HG03520 (cell line): Measurements from ENCODE around the gene POMP.

Experiments
- ATAC-seq: cut with Tn5 transposase; IDR thresholded peaks from one replicate; pipeline ENCODE4 v1.9.1; 2021; ENCODE audit warnings: mild to moderate bottlenecking, moderate library complexity; ENCODE audit not compliant: unreplicated experiment

Gene POMP, protein sequence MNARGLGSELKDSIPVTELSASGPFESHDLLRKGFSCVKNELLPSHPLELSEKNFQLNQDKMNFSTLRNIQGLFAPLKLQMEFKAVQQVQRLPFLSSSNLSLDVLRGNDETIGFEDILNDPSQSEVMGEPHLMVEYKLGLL

DNA sequence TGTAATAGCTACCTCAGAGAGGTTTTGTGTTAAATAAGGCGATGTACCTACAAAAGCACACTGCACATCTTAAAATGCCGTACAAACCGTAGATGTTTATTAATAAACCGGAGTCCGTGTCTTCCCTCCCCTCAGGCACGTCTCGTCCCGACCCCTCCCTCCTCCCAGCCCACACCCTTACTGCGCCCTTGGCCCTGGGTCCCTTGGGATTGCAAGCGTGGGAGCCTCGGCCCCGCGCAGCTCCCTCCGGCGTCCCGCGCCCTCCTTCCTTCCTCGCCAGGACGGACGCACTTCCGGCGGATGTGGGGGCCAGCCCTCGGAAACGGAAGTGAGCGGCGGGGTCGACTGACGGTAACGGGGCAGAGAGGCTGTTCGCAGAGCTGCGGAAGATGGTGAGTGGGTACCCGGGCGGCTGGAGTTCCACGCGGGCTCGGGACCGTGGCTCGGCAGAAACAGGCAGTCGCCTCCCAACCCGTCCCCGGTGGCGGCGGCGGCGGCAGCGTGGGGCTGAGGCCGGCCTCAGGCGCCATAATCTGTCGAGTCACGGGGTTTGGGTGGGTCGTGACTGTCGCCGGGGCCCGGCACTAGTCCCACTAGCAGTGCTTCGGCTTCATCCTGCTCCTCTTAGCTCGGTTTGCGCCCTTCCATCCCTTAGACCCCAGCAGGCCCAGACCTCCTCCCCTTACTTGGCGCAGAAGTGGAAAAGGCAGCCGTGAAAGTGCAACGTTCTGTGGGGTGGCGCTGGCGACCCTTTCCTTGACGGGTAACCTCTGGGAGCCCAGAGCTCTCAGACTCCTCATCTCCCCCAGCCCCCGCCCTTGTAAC is at the start of gene POMP:
TSS of gene POMP (plus strand) at position 335 of the 825 bp plus-strand sequence. CDS start at position 390, 55 bp downstream.
- ATAC-seq, result peak; percentile 79

GRCh38 chr13:28609381-28609780 is 49.5 kb upstream of the POMP start:
- no peak for ATAC-seq

- no peak for ATAC-seq
Observed at GRCh38 chr13:28609926-28610325, 49.0 kb upstream of the POMP start.

- ATAC-seq, result no peak
Observed at GRCh38 chr13:28610996-28611395, 47.9 kb upstream of the POMP start.

DNA sequence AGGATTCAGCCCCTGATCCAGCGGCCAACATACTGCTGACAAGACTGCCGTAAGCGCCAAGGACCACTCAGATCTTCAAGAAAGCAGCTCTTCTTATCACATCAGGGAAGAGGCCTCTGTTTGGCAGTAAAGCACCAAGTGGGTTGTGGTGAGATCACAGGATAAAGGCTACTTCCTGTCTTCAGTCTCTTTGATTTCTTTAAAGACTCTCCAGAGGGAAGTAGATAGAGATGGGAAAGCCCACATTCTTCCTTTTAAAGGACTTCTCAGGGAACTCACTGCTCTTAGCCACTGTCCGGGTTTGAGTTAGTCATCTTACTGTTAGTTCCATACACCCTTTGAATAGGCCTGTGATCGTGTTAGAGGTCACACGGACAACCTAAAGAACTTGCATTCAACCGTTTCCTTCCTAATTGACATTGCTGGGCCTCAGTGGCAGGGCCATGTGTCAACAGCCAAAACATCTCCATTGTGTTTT is 47.2 kb upstream of the POMP start:
- no peak for ATAC-seq

DNA sequence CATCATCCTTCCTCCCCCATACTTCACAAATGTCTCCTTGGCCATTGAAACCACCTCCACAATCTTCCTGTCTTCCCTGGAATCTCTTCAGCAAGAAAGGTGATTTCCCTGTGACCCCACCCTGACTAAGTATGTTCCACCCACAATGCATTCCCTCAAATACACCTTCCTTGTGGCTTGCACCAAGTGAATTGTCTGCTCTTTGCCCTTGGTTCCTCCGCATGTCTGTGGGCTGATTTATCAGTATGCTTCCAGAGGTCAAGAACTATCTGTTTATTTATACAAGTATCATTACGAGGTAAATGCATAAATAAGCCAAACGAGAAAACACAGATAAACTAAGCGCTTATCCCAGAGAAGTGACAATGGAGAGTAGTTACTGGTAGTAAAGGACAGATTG is 45.4 kb upstream of the POMP start:
- ATAC-seq, result no peak

DNA sequence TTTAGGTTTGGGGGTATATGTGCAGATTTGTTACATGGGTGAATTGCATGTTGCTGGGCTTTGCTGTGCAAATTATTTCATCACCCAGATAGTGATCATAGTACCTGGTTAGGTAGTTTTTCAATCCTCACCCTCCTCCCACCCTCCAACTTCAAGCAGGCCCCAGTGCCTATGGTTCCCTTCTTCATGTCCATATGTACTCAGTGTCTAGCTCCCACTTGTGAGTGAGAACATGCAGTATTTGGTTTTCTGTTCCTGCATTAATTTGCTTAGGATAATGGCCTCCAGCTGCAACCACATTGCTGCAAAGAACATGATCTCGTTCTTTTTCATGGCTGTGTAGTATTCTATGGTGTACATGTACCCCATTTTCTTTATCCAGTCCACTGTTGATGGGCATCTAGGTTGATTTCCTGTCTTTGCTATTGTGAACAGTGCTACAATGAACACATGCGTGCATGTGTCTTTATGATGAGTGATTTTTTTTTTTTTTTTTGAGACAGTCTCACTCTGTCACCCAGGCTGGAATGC is 42.9 kb upstream of the POMP start:
- ATAC-seq, result no peak

DNA sequence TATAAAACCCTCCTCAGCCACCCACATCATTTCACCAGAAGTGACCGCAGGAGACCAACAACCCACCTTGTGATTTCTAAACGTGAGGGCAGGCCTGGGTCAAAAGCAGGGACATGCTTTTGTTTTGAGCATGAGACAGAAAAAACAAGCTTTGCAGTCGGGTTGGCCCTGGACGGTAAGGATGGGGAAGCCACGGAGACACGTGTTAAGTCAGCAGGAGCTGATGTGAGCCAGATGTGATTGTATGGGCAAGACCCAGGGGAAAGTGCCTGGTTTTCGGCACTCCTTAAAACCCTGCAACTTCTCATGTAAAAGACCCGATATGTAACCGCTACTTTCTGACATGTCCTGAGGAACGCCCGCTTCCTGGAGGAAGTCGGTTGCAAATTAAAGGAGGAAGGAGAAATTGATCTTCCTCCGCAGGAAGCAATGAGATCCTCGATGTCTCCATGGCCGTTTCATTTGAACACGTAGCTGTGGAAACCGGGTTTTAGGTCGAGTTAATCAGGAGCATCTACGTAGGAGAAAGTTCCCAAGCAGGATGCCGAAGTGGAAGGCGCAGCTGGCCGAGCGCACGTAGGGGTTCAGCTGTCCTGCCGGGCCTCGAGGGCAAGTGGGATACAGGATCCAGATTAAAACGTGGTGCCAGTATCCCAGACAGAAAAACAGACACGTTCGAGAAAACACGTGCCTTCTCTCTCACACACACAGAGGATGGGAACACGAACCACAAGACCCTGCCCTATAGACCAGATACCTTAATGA is 40.5 kb upstream of the POMP start:
- no peak for ATAC-seq

- ATAC-seq, result no peak
Observed at GRCh38 chr13:28620011-28620830, 38.7 kb upstream of the POMP start.

GRCh38 chr13:28621449-28621848 is 37.5 kb upstream of the POMP start:
- ATAC-seq, result no peak

- ATAC-seq, result no peak
Observed at GRCh38 chr13:28622286-28622685, 36.6 kb upstream of the POMP start.

- no peak for ATAC-seq
Observed at GRCh38 chr13:28623782-28624706, 34.9 kb upstream of the POMP start.

DNA sequence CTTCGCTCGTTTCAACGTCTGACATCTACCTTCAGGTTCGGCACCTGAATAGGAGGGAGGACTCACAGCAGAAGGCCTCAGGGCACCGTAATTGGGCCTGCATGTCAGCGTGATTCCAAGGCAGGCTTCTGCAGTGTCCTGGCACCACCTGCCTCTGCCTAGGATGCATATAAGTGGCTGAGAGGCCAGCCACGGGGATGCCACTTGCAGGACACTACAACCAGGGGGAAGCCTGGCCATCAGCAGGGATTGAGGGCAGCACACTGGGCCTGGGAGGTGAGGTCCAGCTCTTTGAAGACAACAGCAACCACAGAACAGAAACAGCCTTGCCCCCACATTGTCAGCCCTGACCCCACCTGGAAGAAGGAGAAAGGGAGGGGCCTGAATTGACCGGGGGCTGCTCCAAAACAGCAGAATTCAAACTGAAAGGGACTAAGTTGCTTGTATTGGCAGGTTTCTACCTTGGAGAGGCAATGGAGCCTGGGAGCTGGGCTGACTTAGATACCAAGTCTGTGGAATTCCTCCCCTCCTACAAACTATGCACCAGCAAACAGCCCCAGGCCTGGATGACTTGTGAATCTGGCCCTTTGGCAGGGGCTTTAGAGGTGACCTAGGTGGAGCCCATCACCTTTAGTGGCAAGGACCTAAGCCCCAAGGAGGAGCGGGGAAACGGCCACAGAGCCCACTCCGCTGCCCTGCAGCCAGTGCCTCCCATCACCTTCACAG is 34.1 kb upstream of the POMP start:
- ATAC-seq, result no peak

DNA sequence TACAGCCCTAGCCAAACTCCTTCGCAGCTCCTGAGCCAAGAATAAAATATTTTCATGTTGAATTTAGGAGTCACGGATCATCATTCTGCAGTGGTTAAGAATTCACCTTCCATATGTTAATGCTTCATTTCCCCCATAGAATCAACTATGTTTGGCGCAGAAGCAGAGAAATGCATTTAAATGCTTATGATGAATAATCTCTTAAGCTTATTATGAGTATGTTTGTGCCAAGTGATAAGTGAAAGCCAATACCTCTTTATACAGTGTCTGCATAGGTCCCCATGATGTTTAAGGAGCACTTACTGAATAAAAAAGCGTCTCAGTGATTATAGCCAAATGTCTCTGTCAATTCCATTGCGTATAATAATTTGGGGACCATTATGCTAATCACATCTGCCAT is 32.7 kb upstream of the POMP start:
- ATAC-seq, result no peak

- ATAC-seq, result no peak
Observed at GRCh38 chr13:28628241-28628640, 30.7 kb upstream of the POMP start.

DNA sequence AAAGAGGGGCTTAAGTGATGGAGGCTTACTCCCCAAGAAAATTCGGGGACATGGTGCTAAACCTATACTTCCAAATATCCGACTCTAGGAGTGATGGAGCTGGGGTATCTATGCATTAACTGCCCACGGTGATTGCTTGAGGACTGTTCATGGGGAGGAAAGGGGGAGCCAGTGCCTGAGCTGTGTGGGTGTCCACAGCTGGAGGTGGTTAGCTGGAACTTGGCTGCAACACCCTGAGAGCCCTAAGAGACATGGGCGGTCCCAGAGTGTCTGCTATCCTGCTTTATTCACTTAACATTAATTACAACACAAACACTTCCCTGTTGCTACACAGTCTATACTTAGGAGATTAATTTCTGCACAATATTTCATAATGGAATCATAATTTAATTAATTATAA is 28.1 kb upstream of the POMP start:
- ATAC-seq, result no peak

DNA sequence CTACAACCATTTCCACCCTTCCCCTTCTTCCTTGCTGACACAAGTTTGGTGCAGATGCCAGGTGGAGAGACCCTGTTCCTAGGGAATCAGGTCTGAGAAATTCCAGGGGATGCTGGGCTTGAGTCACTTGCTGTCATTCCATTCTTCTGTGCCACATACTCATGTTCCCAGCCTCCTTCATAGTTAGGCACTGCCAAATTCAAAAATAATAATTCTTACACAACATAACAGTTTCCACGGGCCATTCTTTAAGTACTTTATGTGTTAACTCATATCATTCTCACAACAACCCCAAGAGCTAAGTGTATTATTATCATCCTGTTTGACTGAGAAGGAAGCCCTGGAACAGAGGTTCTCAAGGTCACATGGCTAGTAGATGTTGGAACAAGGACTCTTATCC is 27.1 kb upstream of the POMP start:
- ATAC-seq, result no peak

DNA sequence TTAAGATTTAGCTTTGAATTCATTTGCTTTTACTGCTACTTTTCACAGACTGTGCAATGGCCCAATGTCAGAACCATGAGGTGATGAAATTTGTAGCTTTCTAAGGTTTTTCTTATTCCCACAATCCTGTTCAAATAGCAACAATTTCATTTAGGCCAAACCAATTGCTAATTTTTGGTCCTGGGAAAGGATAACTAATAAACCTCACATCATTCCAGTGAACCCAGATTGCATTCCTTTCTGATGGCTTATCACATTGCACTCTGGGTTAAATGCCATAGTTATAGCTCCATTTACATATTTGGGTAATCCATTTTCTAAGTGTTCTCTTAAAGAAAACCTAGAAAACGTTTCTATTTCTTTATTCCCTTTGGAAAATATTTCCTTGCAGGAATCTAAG is 22.9 kb upstream of the POMP start:
- ATAC-seq, result no peak
